Endothelial cell of umbilical vein (primary cell): Measurements from ENCODE around the gene SYNJ1. TPM values are rescaled to one million over a fixed set of nuclear protein-coding genes. Genes with fewer than 3 reads are reported as not detected.

ENCODE experiments used
- BruUV-seq: library from RNA; stranded (reverse); fragments of 400-500 nt; replicated peaks from 2 replicates; lab custom pipeline; 2021; lab: Mats Ljungman, UMichigan
- CTCF ChIA-PET: fragments of 300-600, 350-600 bp; sonication (Branson Sonifier 250); formaldehyde crosslinking; loops from one replicate; lab custom pipeline; 2021; ENCODE audit warnings: antibody characterized with exemption, inconsistent platforms; lab: Charles Lee
- POLR2A ChIA-PET: fragments of 300-600, 350-600 bp; sonication (Branson Sonifier 250); formaldehyde crosslinking; loops from one replicate; lab custom pipeline; 2021; ENCODE audit warnings: antibody characterized with exemption, inconsistent platforms; lab: Charles Lee
- DNase-seq: peaks from one replicate; pipeline ENCODE4 v3.0.0-alpha.2; 2011; ENCODE audit warnings: low read depth, low spot score
- FAIRE-seq: peaks from 2 replicates; lab custom pipeline; 2011; peaks lifted over from hg19 to GRCh38; lab: Jason Lieb, UNC
- H2AFZ ChIP-seq: 2 replicates; pipeline ENCODE4 v1.6.0; 2012; ENCODE audit warnings: low read depth, low read length, control low read depth, inconsistent platforms
- H3K27ac ChIP-seq: 2 replicates; pipeline ENCODE4 v1.5.1; 2011; ENCODE audit warnings: low read depth, mild to moderate bottlenecking, control low read depth, low read length, moderate library complexity; ENCODE audit not compliant: insufficient read depth
- H3K27me3 ChIP-seq, 2 experiments: 2 replicates each; pipeline versions ENCODE4 v1.6.0 to v1.6.1; 2011; ENCODE audit warnings: low read length in 2 of 2, mixed read lengths in 1 of 2; ENCODE audit not compliant: control insufficient read depth in 2 of 2, insufficient read depth in 2 of 2
- H3K36me3 ChIP-seq, 2 experiments: 2 replicates in 1 of 2; 3 replicates in 1 of 2; pipeline ENCODE4 v1.5.1; 2011; ENCODE audit warnings: low read length in 2 of 2, mild to moderate bottlenecking in 1 of 2, moderate library complexity in 1 of 2; ENCODE audit not compliant: control insufficient read depth in 2 of 2, insufficient read depth in 2 of 2; ENCODE audit errors: extremely low read depth in 1 of 2
- H3K4me1 ChIP-seq: 3 replicates; pipeline ENCODE4 v1.5.1; 2011; ENCODE audit warnings: mild to moderate bottlenecking, low read length; ENCODE audit not compliant: control insufficient read depth, insufficient read depth; ENCODE audit errors: extremely low read depth
- H3K4me2 ChIP-seq: 2 replicates; pipeline ENCODE4 v1.6.1; 2011; ENCODE audit warnings: low read length, control low read depth, mixed read lengths; ENCODE audit not compliant: insufficient read depth
- H3K4me3 ChIP-seq, 3 experiments: fragments of 200-600 bp in 1 of 3; sonication (generic), shearing (Covaris generic) in 1 of 3; replicated peaks in 1 of 3; 2 replicates each; pipeline ENCODE4 v1.5.1; 2011 to 2016; ENCODE audit warnings: control low read depth in 3 of 3, low read length in 3 of 3, mild to moderate bottlenecking in 2 of 3, inconsistent platforms in 1 of 3, low read depth in 1 of 3, moderate library complexity in 1 of 3; ENCODE audit not compliant: insufficient read depth in 1 of 3
- H3K79me2 ChIP-seq: 2 replicates; pipeline ENCODE4 v1.6.0; 2012; ENCODE audit warnings: low read length, inconsistent platforms; ENCODE audit not compliant: control insufficient read depth, insufficient read depth
- H3K9ac ChIP-seq: replicated peaks from 2 replicates; pipeline ENCODE3; 2011; ENCODE audit warnings: low read length, control low read depth; ENCODE audit not compliant: insufficient read depth; ENCODE audit errors: extremely low read depth
- H3K9me1 ChIP-seq: replicated peaks from 3 replicates; pipeline ENCODE4 v1.6.0; 2011; ENCODE audit warnings: mild to moderate bottlenecking, low read length; ENCODE audit not compliant: control insufficient read depth, insufficient read depth; ENCODE audit errors: extremely low read depth
- H3K9me3 ChIP-seq: replicated peaks from 2 replicates; pipeline ENCODE4 v1.5.1; 2012; ENCODE audit warnings: low read length, inconsistent platforms; ENCODE audit not compliant: control insufficient read depth, insufficient read depth
- H4K20me1 ChIP-seq: replicated peaks from 2 replicates; pipeline ENCODE3; 2011; ENCODE audit warnings: mild to moderate bottlenecking, low read length; ENCODE audit not compliant: control insufficient read depth, insufficient read depth; ENCODE audit errors: extremely low read depth
- EZH2 ChIP-seq: IDR thresholded peaks from 2 replicates; pipeline ENCODE4 v1.6.1; 2012; ENCODE audit warnings: borderline replicate concordance, low read depth, mild to moderate bottlenecking, moderate library complexity, low read length, inconsistent platforms; ENCODE audit not compliant: severe bottlenecking
- GATA2 ChIP-seq: IDR thresholded peaks from 2 replicates; pipeline ENCODE4 v1.7.0; 2011; ENCODE audit warnings: low read depth, mild to moderate bottlenecking, moderate library complexity, mixed read lengths, low read length; ENCODE audit not compliant: insufficient read length, insufficient read depth
- JUN ChIP-seq: IDR thresholded peaks from 2 replicates; pipeline ENCODE4 v1.6.1; 2011; ENCODE audit warnings: borderline replicate concordance, low read depth; ENCODE audit not compliant: insufficient read length, insufficient read depth
- MYC ChIP-seq: IDR thresholded peaks from one replicate; pipeline ENCODE4 v1.6.1; 2011; ENCODE audit warnings: mild to moderate bottlenecking, low read depth, low read length
- POLR2A ChIP-seq: IDR thresholded peaks from 2 replicates; pipeline ENCODE4 v1.6.1; 2012; ENCODE audit warnings: low read depth, mild to moderate bottlenecking, control low read depth, low read length
- POLR2AphosphoS5 ChIP-seq: IDR thresholded peaks from 2 replicates; pipeline ENCODE4 v1.6.1; 2012; ENCODE audit warnings: low read depth, mild to moderate bottlenecking, control low read depth, low read length, moderate library complexity; ENCODE audit not compliant: insufficient read depth
- dilution Hi-C: fragments of 300-500 bp; cut with MboI; formaldehyde crosslinking; loops from one replicate; pipeline ENCODE4 v1.15.0; 2019; ENCODE audit warnings: low sequenced_read_pairs; ENCODE audit not compliant: extremely low pct_ligation_motif_present
- intact Hi-C: fragments of 100-400 bp; cut with micrococcal nuclease; formaldehyde crosslinking; loops from one replicate; pipeline ENCODE4 v1.10.0; 2022
- polyA plus RNA-seq, 4 experiments: library from polyadenylated mRNA; depleted of rRNA in 3 of 4; stranded (reverse) in 3 of 4; unstranded in 1 of 4; fragments of >200 nt; gene quantifications; 2 replicates each; pipeline versions ENCODE4 v1.2.1 to v1.2.3, GENCODE V29; 2011 to 2012; ENCODE audit warnings: missing spikeins in 1 of 4
- total RNA-seq: library from RNA; stranded (reverse); gene quantifications from 2 replicates; pipeline ENCODE4 v1.2.3, GENCODE V29; 2021
- TF ChIP-seq, protein P1 (sequence below): IDR thresholded peaks from 2 replicates; pipeline ENCODE4 v1.6.1; 2011; ENCODE audit not compliant: insufficient read depth, insufficient read length
- TF ChIP-seq, protein P2 (sequence below), 2 donors: IDR thresholded peaks; 1 replicate in 1 of 2; 2 replicates in 1 of 2; pipeline ENCODE4 v1.5.1; 2011; ENCODE audit warnings: low read length in 2 of 2, mild to moderate bottlenecking in 2 of 2, moderate library complexity in 2 of 2, control low read depth in 1 of 2, inconsistent platforms in 1 of 2, low read depth in 1 of 2; ENCODE audit not compliant: insufficient read depth in 1 of 2; ENCODE audit errors: extremely low read depth in 1 of 2

Gene SYNJ1
- total and polyA plus RNA-seq, 2 donors (not counting 3 experiments of a cell fraction or from before 2014, with no cell fraction given), result 5.9 to 17.0 TPM

DNA sequence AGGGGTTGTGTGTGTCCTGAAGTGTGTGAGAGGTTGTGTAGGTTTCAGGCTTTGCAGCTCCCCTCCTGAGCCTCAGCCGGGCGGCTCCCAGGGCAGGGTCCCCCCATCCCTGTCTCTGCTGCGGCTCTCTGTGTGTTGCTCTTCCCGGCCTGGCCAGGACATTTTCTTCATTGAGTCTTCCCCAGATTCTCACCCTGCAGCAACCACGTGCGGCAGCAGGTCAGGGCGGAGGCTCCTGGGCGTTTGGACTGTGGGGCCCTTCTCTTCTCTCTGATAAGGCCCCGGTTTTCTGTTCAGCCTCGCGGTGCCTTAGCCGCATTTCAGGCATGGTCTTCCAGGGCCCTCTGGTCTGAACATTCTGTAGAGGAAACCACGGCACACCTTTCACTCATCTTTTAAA is 140.7 kb downstream of the SYNJ1 start:
- no peaks in the 10 kb centered on the region for H3K79me2 ChIP-seq
- H3K4me1 ChIP-seq, result no peaks in the 10 kb centered on the region
- H3K9me3 ChIP-seq, result no peaks in the 10 kb centered on the region
- CTCF ChIA-PET, result interaction anchor here (2.1 to 2.6 kb wide), 2 partner anchors 14 to 184 kb away, joined by 6 read pairs; no protein-coding TSS in a partner anchor
- H3K9me1 ChIP-seq, result no peaks in the 10 kb centered on the region
- DNase-seq (no peak), FAIRE-seq (no peak)
- no TSS peak for BruUV-seq
- no peaks in the 10 kb centered on the region for H3K36me3 ChIP-seq
- H3K9ac ChIP-seq, result no peak overlapping the region
- no peak for TF ChIP-seq JUN
- no peak for TF ChIP-seq MYC
- no peak for TF ChIP-seq GATA2
- no peak for TF ChIP-seq POLR2A
- TF ChIP-seq, protein P1, sequence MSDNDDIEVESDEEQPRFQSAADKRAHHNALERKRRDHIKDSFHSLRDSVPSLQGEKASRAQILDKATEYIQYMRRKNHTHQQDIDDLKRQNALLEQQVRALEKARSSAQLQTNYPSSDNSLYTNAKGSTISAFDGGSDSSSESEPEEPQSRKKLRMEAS, result no peak
- H3K27me3 ChIP-seq, result peaks cover 0 to 6% of the 10 kb centered on the region in 2 experiments
- dilution Hi-C loops, result no loop called here
- intact Hi-C loops, result no loop called here
- POLR2A ChIA-PET, result no interaction called here
- H3K4me3 ChIP-seq, result no peak overlapping the region
- no peak overlapping the region for H3K27ac ChIP-seq
- no peak overlapping the region for H3K4me2 ChIP-seq
- no peaks in the 10 kb centered on the region for H4K20me1 ChIP-seq
- no peak overlapping the region for H2AFZ ChIP-seq

DNA sequence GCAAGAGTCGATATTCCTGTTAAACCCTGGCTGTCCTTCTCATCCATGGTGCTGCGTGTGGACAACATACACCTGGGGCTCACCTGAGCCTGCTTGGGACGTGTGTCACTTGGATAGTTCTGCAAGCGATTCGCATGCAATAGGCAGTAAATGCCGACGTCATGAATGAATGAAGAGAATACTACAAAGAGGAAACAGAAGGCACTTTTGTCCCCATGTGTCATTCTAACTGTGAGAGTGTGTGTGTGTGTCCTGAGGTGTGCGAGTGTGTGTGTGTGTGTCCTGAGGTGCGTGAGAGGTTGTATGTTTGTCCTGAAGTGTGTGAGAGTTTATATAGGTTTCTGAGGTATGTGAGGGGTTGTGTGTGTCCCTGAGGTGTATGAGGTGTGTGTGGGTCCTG is 141.8 kb downstream of the SYNJ1 start:
- Histone ChIP-seq H3K79me2 (no peaks in the 10 kb centered on the region), H3K27ac (no peak overlapping the region), H3K9me3 (no peaks in the 10 kb centered on the region), H3K4me1 (no peaks in the 10 kb centered on the region), H2AFZ (no peak overlapping the region), H3K4me3 (no peak overlapping the region), H3K4me2 (no peak overlapping the region), H3K9ac (no peak overlapping the region), H3K9me1 (no peaks in the 10 kb centered on the region), H3K27me3 (peaks cover 0 to 7% of the 10 kb centered on the region in 2 experiments), H4K20me1 (no peaks in the 10 kb centered on the region), H3K36me3 (no peaks in the 10 kb centered on the region)
- dilution Hi-C loops, result no loop called here
- no TSS peak for BruUV-seq
- ChIA-PET POLR2A (no interaction called here), CTCF (no interaction called here)
- intact Hi-C loops, result no loop called here
- TF ChIP-seq POLR2AphosphoS5, result no peak
- TF ChIP-seq, protein P2, sequence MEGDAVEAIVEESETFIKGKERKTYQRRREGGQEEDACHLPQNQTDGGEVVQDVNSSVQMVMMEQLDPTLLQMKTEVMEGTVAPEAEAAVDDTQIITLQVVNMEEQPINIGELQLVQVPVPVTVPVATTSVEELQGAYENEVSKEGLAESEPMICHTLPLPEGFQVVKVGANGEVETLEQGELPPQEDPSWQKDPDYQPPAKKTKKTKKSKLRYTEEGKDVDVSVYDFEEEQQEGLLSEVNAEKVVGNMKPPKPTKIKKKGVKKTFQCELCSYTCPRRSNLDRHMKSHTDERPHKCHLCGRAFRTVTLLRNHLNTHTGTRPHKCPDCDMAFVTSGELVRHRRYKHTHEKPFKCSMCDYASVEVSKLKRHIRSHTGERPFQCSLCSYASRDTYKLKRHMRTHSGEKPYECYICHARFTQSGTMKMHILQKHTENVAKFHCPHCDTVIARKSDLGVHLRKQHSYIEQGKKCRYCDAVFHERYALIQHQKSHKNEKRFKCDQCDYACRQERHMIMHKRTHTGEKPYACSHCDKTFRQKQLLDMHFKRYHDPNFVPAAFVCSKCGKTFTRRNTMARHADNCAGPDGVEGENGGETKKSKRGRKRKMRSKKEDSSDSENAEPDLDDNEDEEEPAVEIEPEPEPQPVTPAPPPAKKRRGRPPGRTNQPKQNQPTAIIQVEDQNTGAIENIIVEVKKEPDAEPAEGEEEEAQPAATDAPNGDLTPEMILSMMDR (IDR thresholded peaks at IDR 0.05; ENCODE audit: extremely low read depth in 1 of 2, insufficient read depth in 1 of 2, low read depth in 1 of 2, low read length in 2 of 2), result no peak
- TF ChIP-seq GATA2, result no peak
- TF ChIP-seq, protein P1, result no peak
- no peak for TF ChIP-seq JUN
- TF ChIP-seq MYC, result no peak
- no peak for TF ChIP-seq EZH2
- TF ChIP-seq POLR2A, result no peak
- DNase-seq (no peak), FAIRE-seq (no peak)
